22Rv1 (cell line): ENCODE measurements around the gene CRADD.

Source experiments
- H3K27ac ChIP-seq: fragments of 450-650 bp; 2 replicates; pipeline ENCODE4 v1.5.1; 2017
- ZFX ChIP-seq: fragments of 450-650 bp; IDR thresholded peaks from 2 replicates; pipeline ENCODE4 v1.6.1; 2017; ENCODE audit warnings: antibody characterized with exemption, borderline replicate concordance
- TF ChIP-seq, protein P1 (sequence below): fragments of 450-650 bp; IDR thresholded peaks from 2 replicates; pipeline ENCODE4 v1.5.1; 2017; ENCODE audit warnings: mild to moderate bottlenecking

Gene CRADD

DNA sequence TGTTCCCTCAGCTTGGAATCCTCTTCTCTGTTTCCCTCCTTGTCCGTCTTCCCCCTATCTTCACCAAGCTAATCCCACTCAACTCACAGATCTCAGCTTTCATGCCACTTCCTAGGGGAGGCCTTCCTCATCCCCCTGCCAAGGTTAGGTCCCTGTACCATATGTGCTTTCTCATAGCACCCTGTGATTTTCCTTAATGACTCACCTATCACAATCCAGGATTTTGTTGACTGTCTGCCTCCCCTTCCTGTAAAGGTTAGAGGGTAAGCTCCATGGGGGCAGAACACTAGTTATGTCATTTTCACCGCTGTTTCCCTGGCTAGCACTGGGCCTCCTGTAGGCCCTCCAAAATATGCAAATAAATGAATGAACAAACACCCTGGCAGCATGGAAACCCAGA, 57.6 kb downstream of the CRADD start:
- TF ChIP-seq ZFX: no peak
- TF ChIP-seq, protein P1, sequence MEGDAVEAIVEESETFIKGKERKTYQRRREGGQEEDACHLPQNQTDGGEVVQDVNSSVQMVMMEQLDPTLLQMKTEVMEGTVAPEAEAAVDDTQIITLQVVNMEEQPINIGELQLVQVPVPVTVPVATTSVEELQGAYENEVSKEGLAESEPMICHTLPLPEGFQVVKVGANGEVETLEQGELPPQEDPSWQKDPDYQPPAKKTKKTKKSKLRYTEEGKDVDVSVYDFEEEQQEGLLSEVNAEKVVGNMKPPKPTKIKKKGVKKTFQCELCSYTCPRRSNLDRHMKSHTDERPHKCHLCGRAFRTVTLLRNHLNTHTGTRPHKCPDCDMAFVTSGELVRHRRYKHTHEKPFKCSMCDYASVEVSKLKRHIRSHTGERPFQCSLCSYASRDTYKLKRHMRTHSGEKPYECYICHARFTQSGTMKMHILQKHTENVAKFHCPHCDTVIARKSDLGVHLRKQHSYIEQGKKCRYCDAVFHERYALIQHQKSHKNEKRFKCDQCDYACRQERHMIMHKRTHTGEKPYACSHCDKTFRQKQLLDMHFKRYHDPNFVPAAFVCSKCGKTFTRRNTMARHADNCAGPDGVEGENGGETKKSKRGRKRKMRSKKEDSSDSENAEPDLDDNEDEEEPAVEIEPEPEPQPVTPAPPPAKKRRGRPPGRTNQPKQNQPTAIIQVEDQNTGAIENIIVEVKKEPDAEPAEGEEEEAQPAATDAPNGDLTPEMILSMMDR: no peak
- no peak overlapping the region for H3K27ac ChIP-seq

DNA sequence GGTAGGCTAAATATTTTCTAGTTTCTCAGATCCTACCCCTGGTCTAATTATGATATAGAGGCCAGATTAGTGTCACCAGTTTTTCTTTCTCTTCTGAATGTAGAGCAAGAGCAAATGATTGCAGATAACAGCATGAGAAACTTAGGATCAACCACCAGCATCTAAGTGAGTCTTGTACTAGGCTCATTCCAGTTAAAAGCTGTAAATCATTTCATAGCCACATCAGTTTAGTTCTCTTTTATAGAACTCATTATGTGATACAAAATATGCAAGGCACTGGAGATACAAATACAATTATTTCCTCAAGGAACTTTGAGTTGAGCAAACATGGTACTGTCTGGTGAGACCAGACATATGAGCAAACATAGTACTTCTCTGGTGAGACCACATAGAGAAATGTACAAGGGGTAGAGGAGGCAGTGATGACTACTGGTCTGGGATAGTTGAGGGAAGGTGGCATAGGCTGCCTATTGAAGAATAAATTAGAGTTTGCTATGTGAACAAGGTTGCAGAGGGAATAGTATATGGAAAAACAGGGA, 59.5 kb downstream of the CRADD start:
- TF ChIP-seq, protein P1: no peak
- TF ChIP-seq ZFX: no peak
- H3K27ac ChIP-seq: no peak overlapping the region

DNA sequence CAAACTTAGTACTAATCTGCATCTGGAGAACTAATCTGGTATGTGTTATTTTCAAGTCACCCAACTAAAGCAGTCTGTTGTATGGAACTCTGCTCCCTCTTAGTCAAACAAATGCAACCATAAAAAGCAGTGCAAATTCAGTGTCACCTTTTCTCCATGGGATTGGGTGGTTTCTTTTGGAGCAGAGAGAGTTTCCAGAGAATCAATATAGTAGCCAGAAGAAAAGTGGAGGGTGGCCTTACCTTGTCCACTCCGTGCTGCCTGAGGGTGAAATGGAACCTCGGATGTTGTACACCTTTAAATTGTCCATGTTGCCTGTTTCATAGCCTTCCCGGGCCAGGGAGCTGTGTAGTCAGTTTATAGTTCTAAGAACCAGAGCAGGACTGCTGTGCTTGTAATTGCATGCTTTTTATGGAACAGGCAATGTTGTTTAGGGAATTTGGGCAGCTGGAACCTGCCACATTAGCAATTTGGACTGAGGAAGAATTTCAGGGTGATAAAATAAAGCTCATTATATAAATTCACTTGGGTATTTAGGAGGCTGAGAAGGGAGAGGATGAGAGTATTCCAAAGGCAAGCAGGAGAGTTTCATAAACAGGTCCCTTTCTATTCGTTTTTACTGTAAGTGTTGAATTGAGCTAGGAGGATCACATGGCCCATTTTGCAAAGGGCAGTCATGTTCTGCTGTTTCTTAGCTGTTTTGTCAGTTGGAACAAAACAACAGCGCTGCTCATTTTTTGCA, 60.5 kb downstream of the CRADD start:
- no peak overlapping the region for H3K27ac ChIP-seq
- TF ChIP-seq, protein P1: no peak

DNA sequence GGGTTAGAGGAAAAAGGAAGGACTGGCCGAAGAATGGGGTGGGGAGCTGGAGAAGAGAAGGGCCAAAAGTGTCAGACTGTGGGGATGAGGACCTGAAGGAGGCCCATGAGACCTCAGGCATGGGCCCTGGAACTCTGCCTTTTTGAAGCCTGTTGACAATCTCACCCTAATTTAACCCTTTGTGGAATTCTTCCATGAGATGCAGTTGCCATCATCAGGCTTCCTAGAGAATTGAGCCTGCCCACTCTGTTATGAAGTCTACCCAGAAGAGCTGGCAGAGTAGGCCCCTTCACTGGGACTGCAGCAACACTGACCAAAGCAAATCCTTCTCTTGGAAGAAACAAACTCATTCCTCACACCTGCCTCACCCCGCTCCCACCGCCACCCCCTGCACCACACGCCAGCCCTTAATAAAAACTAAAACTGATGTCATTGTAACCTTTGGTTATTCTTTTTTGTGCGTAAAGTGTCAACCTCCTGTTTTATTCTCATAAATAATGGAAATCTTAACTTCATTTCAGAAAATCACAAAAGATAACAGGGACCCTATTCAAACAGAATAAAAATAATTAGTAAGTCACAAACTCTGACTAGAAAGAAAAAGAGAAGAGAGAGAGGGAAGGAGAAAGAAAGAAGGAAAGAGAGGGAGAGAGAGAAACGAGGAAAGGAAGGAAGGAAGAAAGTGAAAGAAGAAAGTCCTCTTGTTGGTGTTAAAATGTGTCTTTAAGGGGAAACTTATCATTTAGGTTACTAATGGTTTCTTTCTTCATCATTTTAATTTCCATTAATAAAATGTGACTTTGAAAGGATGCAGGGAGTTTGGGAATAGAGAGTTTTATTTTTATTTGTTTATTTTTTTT, 61.3 kb downstream of the CRADD start:
- no peak for TF ChIP-seq ZFX
- TF ChIP-seq, protein P1: no peak
- H3K27ac ChIP-seq: no peak overlapping the region

DNA sequence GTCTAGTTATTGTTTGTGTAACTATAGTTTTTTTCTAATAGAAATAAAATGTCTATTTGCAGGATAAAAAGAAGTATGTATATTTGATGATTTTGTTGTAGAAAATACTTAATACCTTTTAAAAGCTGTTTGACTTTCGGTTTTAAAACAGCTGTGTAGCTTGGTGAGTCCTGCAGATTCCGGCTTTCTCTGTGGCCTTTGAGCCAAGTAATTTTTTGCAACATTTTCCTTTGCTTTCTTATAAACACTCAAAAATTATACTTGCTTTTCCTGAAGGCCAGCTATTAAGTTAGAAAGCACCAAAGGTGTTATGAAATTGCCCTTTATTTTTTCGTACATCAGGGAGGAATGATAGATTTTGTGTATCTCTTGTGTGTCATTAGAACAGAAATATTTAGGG, 63.6 kb downstream of the CRADD start:
- no peak overlapping the region for H3K27ac ChIP-seq
- no peak for TF ChIP-seq ZFX
- TF ChIP-seq, protein P1: no peak

DNA sequence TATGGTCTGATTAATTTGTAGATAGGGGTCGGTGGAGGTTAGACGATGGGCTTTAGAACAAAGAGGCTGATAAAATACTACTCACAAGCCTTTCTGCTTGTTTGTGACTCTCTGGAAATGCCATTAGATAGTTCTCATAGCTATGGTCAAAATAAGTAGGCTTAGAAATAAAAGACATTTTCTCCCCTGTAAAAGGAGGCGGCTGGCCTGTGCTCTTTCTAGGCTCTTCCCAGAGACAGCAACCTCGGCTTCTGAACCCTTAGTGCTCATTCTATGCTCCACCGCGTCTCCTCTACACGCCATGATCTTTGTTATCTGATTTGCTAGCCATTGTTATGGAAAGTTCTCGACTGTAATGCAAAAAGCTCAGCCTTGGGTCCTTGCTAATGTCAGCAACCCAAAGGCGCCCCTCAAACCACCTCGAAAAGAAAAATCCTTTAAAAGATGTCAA, 64.5 kb downstream of the CRADD start:
- H3K27ac ChIP-seq: 0 out of 2 replicates have a peak overlapping the region, but pooled peaks have one; percentile 19
- TF ChIP-seq ZFX: no peak
- TF ChIP-seq, protein P1: no peak
